Measurements from ENCODE around the gene MYL6B. TPM values are rescaled to one million over a fixed set of nuclear protein-coding genes. Genes with fewer than 3 reads are reported as not detected.

The MYL6B gene
- total RNA-seq, 1 experiment from 2014 or later, result 44.8 TPM

- no peak overlapping the region for H3K27ac Mint-ChIP-seq (ENCODE audit: unreplicated experiment)
- Histone ChIP-seq H3K36me3 (ENCODE audit: control insufficient read depth, insufficient read depth, low read length) (peaks cover 3% of the 10 kb centered on the region), H3K27me3 (replicated peaks; ENCODE audit: control insufficient read depth, insufficient read depth, low read length) (no peaks in the 10 kb centered on the region), H3K9me3 (no peaks in the 10 kb centered on the region), H3K4me1 (peaks cover 14% of the 10 kb centered on the region), H3K4me3 (ENCODE audit: low read depth, low read length) (no peak overlapping the region)
- POLR2A ChIA-PET, result interaction anchor here (0.6 to 1.4 kb wide), 4 partner anchors 11 to 197 kb away, joined by 3 to 8 read pairs (median 5); partner anchors contain the start of genes ESYT1, MYL6B and STAT2
- peaks cover 99% of the 10 kb centered on the region for H3K36me3 Mint-ChIP-seq (ENCODE audit: insufficient read depth, unreplicated experiment)
- no peak for DNase-seq
- TF ChIP-seq, protein P1, sequence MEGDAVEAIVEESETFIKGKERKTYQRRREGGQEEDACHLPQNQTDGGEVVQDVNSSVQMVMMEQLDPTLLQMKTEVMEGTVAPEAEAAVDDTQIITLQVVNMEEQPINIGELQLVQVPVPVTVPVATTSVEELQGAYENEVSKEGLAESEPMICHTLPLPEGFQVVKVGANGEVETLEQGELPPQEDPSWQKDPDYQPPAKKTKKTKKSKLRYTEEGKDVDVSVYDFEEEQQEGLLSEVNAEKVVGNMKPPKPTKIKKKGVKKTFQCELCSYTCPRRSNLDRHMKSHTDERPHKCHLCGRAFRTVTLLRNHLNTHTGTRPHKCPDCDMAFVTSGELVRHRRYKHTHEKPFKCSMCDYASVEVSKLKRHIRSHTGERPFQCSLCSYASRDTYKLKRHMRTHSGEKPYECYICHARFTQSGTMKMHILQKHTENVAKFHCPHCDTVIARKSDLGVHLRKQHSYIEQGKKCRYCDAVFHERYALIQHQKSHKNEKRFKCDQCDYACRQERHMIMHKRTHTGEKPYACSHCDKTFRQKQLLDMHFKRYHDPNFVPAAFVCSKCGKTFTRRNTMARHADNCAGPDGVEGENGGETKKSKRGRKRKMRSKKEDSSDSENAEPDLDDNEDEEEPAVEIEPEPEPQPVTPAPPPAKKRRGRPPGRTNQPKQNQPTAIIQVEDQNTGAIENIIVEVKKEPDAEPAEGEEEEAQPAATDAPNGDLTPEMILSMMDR (IDR thresholded peaks at IDR 0.05; ENCODE audit: insufficient read depth in 1 of 2, low read depth in 1 of 2, low read length in 1 of 2, severe bottlenecking in 1 of 2, unreplicated experiment in 1 of 2), result no peak
- H3K4me1 Mint-ChIP-seq (ENCODE audit: low read depth, unreplicated experiment), result peaks cover 25% of the 10 kb centered on the region
- no peaks in the 10 kb centered on the region for H3K27me3 Mint-ChIP-seq (ENCODE audit: insufficient read depth, unreplicated experiment)
- BruUV-seq (replicated peaks), result TSS peak; percentile 23
- CTCF ChIA-PET, result interaction anchor here (0.6 to 1.7 kb wide), 6 partner anchors 11 to 154 kb away, joined by 3 to 6 read pairs (median 4); partner anchors contain the start of genes ESYT1, MYL6B and ZC3H10
- H3K4me3 Mint-ChIP-seq (ENCODE audit: unreplicated experiment), result peak overlapping the region; percentile 25
- intact Hi-C loops (cut with micrococcal nuclease; ENCODE audit: unreplicated experiment), result no loop called here
- H3K9me3 Mint-ChIP-seq (ENCODE audit: unreplicated experiment), result no peaks in the 10 kb centered on the region
Observed at GRCh38 chr12:56162468-56163290, 10.3 kb downstream of the MYL6B start.

- Mint-ChIP-seq H3K4me3 (ENCODE audit: unreplicated experiment) (no peak overlapping the region), H3K4me1 (ENCODE audit: low read depth, unreplicated experiment) (peaks cover 27% of the 10 kb centered on the region), H3K27ac (ENCODE audit: unreplicated experiment) (peak overlapping the region; percentile 73), H3K27me3 (ENCODE audit: insufficient read depth, unreplicated experiment) (no peaks in the 10 kb centered on the region), H3K36me3 (ENCODE audit: insufficient read depth, unreplicated experiment) (peaks cover 96% of the 10 kb centered on the region), H3K9me3 (ENCODE audit: unreplicated experiment) (no peaks in the 10 kb centered on the region)
- intact Hi-C loops (cut with micrococcal nuclease; ENCODE audit: unreplicated experiment), result no loop called here
- peaks cover 14% of the 10 kb centered on the region for H3K4me1 ChIP-seq
- no peak overlapping the region for H3K4me3 ChIP-seq (ENCODE audit: low read depth, low read length)
- ChIA-PET CTCF (interaction anchor here (1.3 to 1.5 kb wide), 2 partner anchors 12 to 36 kb away, joined by 4 to 5 read pairs; partner anchors contain the start of genes ESYT1 and MYL6B), POLR2A (interaction anchor here (0.6 to 1.4 kb wide), 3 partner anchors 36 to 196 kb away, joined by 3 to 8 read pairs (median 3); partner anchors contain the start of genes ESYT1 and STAT2)
- peaks cover 3% of the 10 kb centered on the region for H3K36me3 ChIP-seq (ENCODE audit: control insufficient read depth, insufficient read depth, low read length)
- H3K27me3 ChIP-seq (replicated peaks; ENCODE audit: control insufficient read depth, insufficient read depth, low read length), result no peaks in the 10 kb centered on the region
- no peak for DNase-seq
- BruUV-seq (replicated peaks), result no TSS peak
- TF ChIP-seq, protein P1 (IDR thresholded peaks at IDR 0.05; ENCODE audit: insufficient read depth in 1 of 2, low read depth in 1 of 2, low read length in 1 of 2, severe bottlenecking in 1 of 2, unreplicated experiment in 1 of 2), result no peak
- no peaks in the 10 kb centered on the region for H3K9me3 ChIP-seq
Observed at GRCh38 chr12:56163533-56164344, 11.4 kb downstream of the MYL6B start.

DNA sequence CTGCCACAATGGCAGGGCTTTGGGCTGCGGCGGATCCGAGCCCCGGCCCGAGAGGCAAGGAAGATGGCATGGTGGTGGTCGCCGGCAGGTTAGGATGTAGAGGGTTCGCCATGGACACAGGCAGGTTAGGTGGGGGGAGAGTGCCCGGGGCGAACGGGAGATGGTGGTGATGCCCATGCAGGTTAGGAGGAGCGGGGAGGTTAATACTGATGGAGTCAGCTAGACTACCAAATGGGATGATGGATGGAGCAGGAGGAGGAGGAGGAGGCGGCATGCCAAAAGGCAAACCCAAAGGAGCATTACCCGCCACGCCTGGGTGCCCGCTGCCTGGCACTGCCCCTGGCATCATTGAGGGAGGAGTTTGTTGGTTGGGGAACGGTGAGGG is 11.9 kb downstream of the MYL6B start:
- intact Hi-C loops (cut with micrococcal nuclease; ENCODE audit: unreplicated experiment), result no loop called here
- DNase-seq, result no peak
- Histone ChIP-seq H3K27me3 (replicated peaks; ENCODE audit: control insufficient read depth, insufficient read depth, low read length) (no peaks in the 10 kb centered on the region), H3K4me1 (peaks cover 14% of the 10 kb centered on the region), H3K36me3 (ENCODE audit: control insufficient read depth, insufficient read depth, low read length) (peaks cover 3% of the 10 kb centered on the region; the same call in 1 of the 2 replicates), H3K4me3 (ENCODE audit: low read depth, low read length) (no peak overlapping the region), H3K9me3 (no peaks in the 10 kb centered on the region)
- POLR2A ChIA-PET, result no interaction called here
- CTCF ChIA-PET, result no interaction called here
- H3K27me3 Mint-ChIP-seq (ENCODE audit: insufficient read depth, unreplicated experiment), result no peaks in the 10 kb centered on the region
- peaks cover 96% of the 10 kb centered on the region for H3K36me3 Mint-ChIP-seq (ENCODE audit: insufficient read depth, unreplicated experiment)
- H3K9me3 Mint-ChIP-seq (ENCODE audit: unreplicated experiment), result no peaks in the 10 kb centered on the region
- peaks cover 27% of the 10 kb centered on the region for H3K4me1 Mint-ChIP-seq (ENCODE audit: low read depth, unreplicated experiment)
- peak overlapping the region; percentile 73 for H3K27ac Mint-ChIP-seq (ENCODE audit: unreplicated experiment)
- TF ChIP-seq, protein P1 (IDR thresholded peaks at IDR 0.05; ENCODE audit: insufficient read depth in 1 of 2, low read depth in 1 of 2, low read length in 1 of 2, severe bottlenecking in 1 of 2, unreplicated experiment in 1 of 2), result no peak
- no TSS peak for BruUV-seq (replicated peaks)
- no peak overlapping the region for H3K4me3 Mint-ChIP-seq (ENCODE audit: unreplicated experiment)

All from Caco-2 (cell line).